ENCODE measurements around the gene ACAT2. TPM values are rescaled to one million over a fixed set of nuclear protein-coding genes. Genes with fewer than 3 reads are reported as not detected.
"Not testable (repeated sequence)": the region's sequence is repeated elsewhere in the genome, so short reads cannot be mapped to it uniquely, and the experiment has no call there.

The ACAT2 gene
- total RNA-seq, 2 experiments from 2014 or later = 21.4 to 25.8 TPM

DNA sequence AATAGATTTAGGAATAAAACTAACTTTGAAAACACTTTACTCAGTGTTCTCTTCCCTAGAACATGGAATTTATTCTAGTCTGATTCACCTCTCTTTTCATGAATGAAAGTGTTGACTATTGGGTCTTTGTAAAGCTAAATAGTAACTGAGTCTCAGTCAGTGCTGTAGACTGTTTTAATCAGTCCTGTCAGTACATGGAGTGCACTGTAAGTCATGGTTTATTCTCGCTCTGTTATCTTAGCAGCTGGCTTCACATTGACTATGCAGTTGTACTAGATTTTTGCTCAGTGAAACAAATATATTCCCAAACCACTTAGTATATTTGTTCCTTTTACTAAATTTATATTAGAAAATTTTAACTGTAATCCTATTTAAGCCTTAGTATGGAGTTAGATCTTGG, 15.1 kb upstream of the ACAT2 start:
- H3K4me1 ChIP-seq (ENCODE audit: insufficient read depth, low read length) = no peaks in the 10 kb centered on the region
- H3K36me3 ChIP-seq (ENCODE audit: insufficient read depth, low read length) = peaks cover 95% of the 10 kb centered on the region
- H3K27me3 ChIP-seq (ENCODE audit: control insufficient read depth in 1 of 2, insufficient read depth in 2 of 2, low read length in 2 of 2) = no peaks in the 10 kb centered on the region
- no peak for DNase-seq
- Mint-ChIP-seq H3K9me3 (no peaks in the 10 kb centered on the region), H3K36me3 (ENCODE audit: low read depth) (peaks cover 96% of the 10 kb centered on the region), H3K27me3 (no peaks in the 10 kb centered on the region), H3K4me1 (ENCODE audit: low read depth) (peaks cover 34% of the 10 kb centered on the region), H3K4me3 (no peak overlapping the region), H3K27ac (no peak overlapping the region)
- POLR2A ChIA-PET = interaction anchor here (0.6 to 2.1 kb wide), 2 partner anchors 20 to 43 kb away, joined by 3 to 5 read pairs; partner anchors contain the start of gene WTAP
- TF ChIP-seq CTCF (IDR thresholded peaks at IDR 0.05) = no peak
- CTCF ChIA-PET = interaction anchor here (0.9 kb wide), 1 partner anchor 55 kb away, joined by 3 read pairs; no protein-coding TSS in a partner anchor
- no peaks in the 10 kb centered on the region for H3K9me3 ChIP-seq (ENCODE audit: control insufficient read depth in 1 of 2, insufficient read depth in 1 of 2, low read length in 2 of 2)
- no peak for ATAC-seq (ENCODE audit: poor library complexity)
- no peak overlapping the region for H3K4me3 ChIP-seq (ENCODE audit: low read length)
- intact Hi-C loops (cut with DNase I, micrococcal nuclease) = no loop called here
- H3K27ac ChIP-seq (ENCODE audit: low read depth in 1 of 2, low read length in 2 of 2) = no peak overlapping the region

- DNase-seq; H3K27ac Mint-ChIP-seq; H3K4me1 ChIP-seq (ENCODE audit: insufficient read depth, low read length); ATAC-seq (ENCODE audit: poor library complexity); intact Hi-C loops (cut with DNase I, micrococcal nuclease); H3K4me3 ChIP-seq (ENCODE audit: low read length); H3K27me3 ChIP-seq (ENCODE audit: control insufficient read depth in 1 of 2, insufficient read depth in 2 of 2, low read length in 2 of 2); H3K4me3 Mint-ChIP-seq; H3K9me3 ChIP-seq (ENCODE audit: control insufficient read depth in 1 of 2, insufficient read depth in 1 of 2, low read length in 2 of 2); H3K27ac ChIP-seq (ENCODE audit: low read depth in 1 of 2, low read length in 2 of 2); H3K9me3 Mint-ChIP-seq; H3K27me3 Mint-ChIP-seq: not testable (repeated sequence)
- peaks cover 94% of the 10 kb centered on the region for H3K36me3 ChIP-seq (ENCODE audit: insufficient read depth, low read length)
- ChIA-PET POLR2A (interaction anchor here (1.1 to 2.1 kb wide), 2 partner anchors 14 to 21 kb away, joined by 3 to 5 read pairs; partner anchors contain the start of genes ACAT2 and WTAP), CTCF (interaction anchor here (1.0 kb wide), 1 partner anchor 10 kb away, joined by 3 read pairs; no protein-coding TSS in a partner anchor)
- peaks cover 97% of the 10 kb centered on the region for H3K36me3 Mint-ChIP-seq (ENCODE audit: low read depth)
- peaks cover 30% of the 10 kb centered on the region for H3K4me1 Mint-ChIP-seq (ENCODE audit: low read depth)
Observed at GRCh38 chr6:159748127-159748526, 13.7 kb upstream of the ACAT2 start.

DNA sequence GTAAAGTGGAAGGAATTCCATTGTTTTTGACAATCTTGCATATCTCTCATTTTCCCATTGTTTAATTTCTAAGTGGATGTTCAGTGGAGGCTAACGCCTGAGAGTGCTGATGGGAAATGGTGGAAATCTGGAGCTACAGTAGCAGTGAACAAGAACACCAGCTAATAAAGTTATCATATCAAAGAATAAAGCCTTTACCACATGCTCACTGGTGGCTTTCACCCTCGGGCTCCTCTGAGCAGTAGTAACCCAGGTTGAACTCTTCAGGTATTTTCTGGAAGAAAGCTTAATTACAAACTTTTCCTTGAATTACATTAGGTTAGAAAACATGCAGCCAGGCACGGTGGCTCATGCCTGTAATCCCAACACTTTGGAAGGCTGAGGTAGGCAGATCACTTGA, 10.4 kb upstream of the ACAT2 start:
- Mint-ChIP-seq H3K27me3 (no peaks in the 10 kb centered on the region), H3K27ac (peak overlapping the region; percentile 39), H3K4me3 (no peak overlapping the region), H3K4me1 (ENCODE audit: low read depth) (peaks cover 14% of the 10 kb centered on the region), H3K9me3 (no peaks in the 10 kb centered on the region), H3K36me3 (ENCODE audit: low read depth) (peaks cover 97% of the 10 kb centered on the region)
- Histone ChIP-seq H3K4me3 (ENCODE audit: low read length) (no peak overlapping the region), H3K9me3 (ENCODE audit: control insufficient read depth in 1 of 2, insufficient read depth in 1 of 2, low read length in 2 of 2) (no peaks in the 10 kb centered on the region), H3K27me3 (ENCODE audit: control insufficient read depth in 1 of 2, insufficient read depth in 2 of 2, low read length in 2 of 2) (no peaks in the 10 kb centered on the region), H3K36me3 (ENCODE audit: insufficient read depth, low read length) (peaks cover 93% of the 10 kb centered on the region), H3K27ac (ENCODE audit: low read depth in 1 of 2, low read length in 2 of 2) (no peak overlapping the region), H3K4me1 (ENCODE audit: insufficient read depth, low read length) (no peaks in the 10 kb centered on the region)
- ATAC-seq (ENCODE audit: poor library complexity) (no peak), DNase-seq (no peak)
- no peak for TF ChIP-seq CTCF (IDR thresholded peaks at IDR 0.05)
- intact Hi-C loops (cut with DNase I, micrococcal nuclease) = no loop called here
- POLR2A ChIA-PET = interaction anchor here (0.8 to 2.2 kb wide), 5 partner anchors 9 to 39 kb away, joined by 3 to 6 read pairs (median 5); partner anchors contain the start of genes ACAT2, MRPL18 and WTAP
- CTCF ChIA-PET = interaction anchor here (1.1 kb wide), 1 partner anchor 12 kb away, joined by 4 read pairs; no protein-coding TSS in a partner anchor

Data from CD4-positive, alpha-beta T cell (primary cell).